Stimulated activated CD8-positive, alpha-beta memory T cell treated with anti-CD3 and anti-CD28 coated beads, Interleukin-7, amount 100 ng/mL, for 48 hours (primary cell): ENCODE data around the gene NFATC1.

Experiments
- DNase-seq, 2 donors: peaks; one replicate each; pipeline ENCODE4 v3.0.0-alpha.2; 2020; ENCODE audit warnings: low read depth in 1 of 2; ENCODE audit errors: extremely low read depth in 1 of 2

NFATC1 gene

GRCh38 chr18:79577451-79578395, 182.0 kb downstream of the NFATC1 start:
- DNase-seq, result peak in 1 of 2 donors; percentile 7

- no peak for DNase-seq
Measured at GRCh38 chr18:79578396-79579260, 182.9 kb downstream of the NFATC1 start.
